ENCODE results near the gene CABCOCO1.
A peak's percentile ranks its signal among the peaks of the same experiment; 100 is the strongest.

Gene CABCOCO1

GRCh38 chr10:61779950-61780659 lies 117.4 kb downstream of the CABCOCO1 start:
- H3K9ac ChIP-seq: no peak overlapping the region
- no peak overlapping the region for H3K4me3 ChIP-seq
- H3K27me3 ChIP-seq: no peaks in the 10 kb centered on the region
- no peak overlapping the region for H3K27ac ChIP-seq
- no peaks in the 10 kb centered on the region for H3K4me1 ChIP-seq
- no peaks in the 10 kb centered on the region for H4K20me1 ChIP-seq
- TF ChIP-seq Cebpa-rat (IDR thresholded peaks at IDR 0.05): no peak
- H3K36me3 ChIP-seq: no peaks in the 10 kb centered on the region
- H3K9me3 ChIP-seq: no peaks in the 10 kb centered on the region
- peak overlapping the region; percentile 17 for H3K4me2 ChIP-seq

DNA sequence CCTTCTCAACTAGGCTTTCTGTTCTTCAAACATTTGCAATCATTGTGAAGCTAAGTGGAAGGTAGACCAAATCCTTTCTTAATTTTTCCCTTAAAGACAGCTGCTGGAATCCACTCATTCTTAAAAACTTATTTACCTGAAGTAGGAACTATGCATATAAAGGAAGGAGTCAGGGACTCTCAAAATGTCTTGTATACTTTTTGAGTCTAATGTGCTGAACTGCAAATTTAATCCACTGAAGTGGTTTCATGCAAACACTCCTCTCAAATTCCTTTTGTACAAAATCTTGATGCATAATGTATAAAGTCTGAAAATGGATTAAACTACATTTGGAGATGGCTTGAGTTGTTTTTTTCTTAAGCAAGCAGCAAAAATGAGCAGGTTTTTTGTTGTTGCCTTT lies 118.0 kb downstream of the CABCOCO1 start:
- no peak overlapping the region for H3K4me2 ChIP-seq

DNA sequence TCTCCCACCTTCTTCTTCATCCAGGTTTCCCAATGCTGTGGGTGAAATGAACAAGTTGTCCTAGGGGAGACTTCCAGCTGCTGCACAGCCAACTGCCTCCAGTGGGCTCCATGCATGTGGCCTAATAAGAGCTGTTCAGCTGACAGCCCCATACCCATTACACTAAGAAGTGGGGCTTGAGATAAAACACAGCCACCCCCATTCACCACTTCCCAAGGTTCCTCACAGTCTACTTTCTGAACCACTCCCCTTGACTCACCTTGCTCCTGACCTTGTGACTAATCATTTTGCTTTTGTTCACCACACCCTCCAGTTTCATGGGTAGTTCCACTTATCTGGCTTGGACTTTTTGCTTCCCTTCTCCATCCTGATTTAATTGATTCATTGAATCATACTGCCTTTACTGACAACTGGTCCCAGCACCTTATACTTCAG lies 119.3 kb downstream of the CABCOCO1 start:
- Histone ChIP-seq H3K4me2 (no peak overlapping the region), H3K9me3 (no peaks in the 10 kb centered on the region), H4K20me1 (no peaks in the 10 kb centered on the region), H3K27me3 (no peaks in the 10 kb centered on the region), H3K9ac (no peak overlapping the region), H3K36me3 (no peaks in the 10 kb centered on the region), H3K27ac (no peak overlapping the region), H3K4me1 (no peaks in the 10 kb centered on the region), H3K4me3 (no peak overlapping the region)
- TF ChIP-seq Cebpa-rat (IDR thresholded peaks at IDR 0.05): no peak

More for the DNA sequence above, 118.0 kb downstream of the CABCOCO1 start:
- no peak overlapping the region for H3K27ac ChIP-seq
- H3K27me3 ChIP-seq: no peaks in the 10 kb centered on the region
- no peak overlapping the region for H3K9ac ChIP-seq
- TF ChIP-seq Cebpa-rat (IDR thresholded peaks at IDR 0.05): no peak
- no peaks in the 10 kb centered on the region for H3K4me1 ChIP-seq
- no peaks in the 10 kb centered on the region for H3K36me3 ChIP-seq
- H3K9me3 ChIP-seq: no peaks in the 10 kb centered on the region
- no peak overlapping the region for H3K4me3 ChIP-seq
- H4K20me1 ChIP-seq: no peaks in the 10 kb centered on the region

DNA sequence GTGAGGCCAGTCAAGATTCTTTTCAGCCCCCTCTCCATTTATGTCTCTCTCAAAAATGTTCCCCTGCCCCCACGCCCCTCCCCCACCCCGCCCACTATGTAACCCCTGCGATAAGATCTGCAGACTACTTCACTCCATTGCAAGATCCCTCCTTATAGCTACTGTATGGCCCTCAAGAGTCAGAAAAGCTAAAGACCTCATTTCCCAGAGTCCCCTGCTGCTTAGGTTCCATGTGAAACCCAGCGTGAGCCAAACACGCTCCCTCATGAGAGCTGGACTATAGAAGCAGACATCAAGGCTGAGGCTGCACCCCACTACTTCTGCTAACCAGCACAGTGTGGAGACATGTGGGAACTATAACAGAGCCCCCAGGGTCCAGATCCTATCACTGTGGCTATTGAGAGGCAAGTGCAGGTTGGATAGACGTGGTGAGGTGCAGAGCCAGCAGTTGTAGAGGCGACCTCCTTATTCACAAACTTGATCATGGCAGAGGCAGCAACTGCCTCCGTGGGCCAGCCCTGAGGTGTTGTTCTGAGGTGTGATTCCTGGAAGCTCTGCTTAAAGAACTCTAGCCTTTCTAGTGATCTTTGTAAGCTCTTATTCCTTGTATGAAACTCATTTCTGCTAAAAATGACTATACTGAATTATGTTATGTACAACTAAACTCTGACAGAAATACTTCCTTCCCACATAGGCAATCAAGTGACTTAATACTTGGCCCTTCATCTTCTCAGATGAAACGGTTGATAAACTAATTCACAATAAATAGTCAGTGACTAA lies 121.8 kb downstream of the CABCOCO1 start:
- H3K27me3 ChIP-seq: no peaks in the 10 kb centered on the region
- H3K4me1 ChIP-seq: no peaks in the 10 kb centered on the region
- H3K9ac ChIP-seq: no peak overlapping the region
- H3K36me3 ChIP-seq: no peaks in the 10 kb centered on the region
- H3K4me3 ChIP-seq: no peak overlapping the region
- TF ChIP-seq Cebpa-rat (IDR thresholded peaks at IDR 0.05): no peak
- no peaks in the 10 kb centered on the region for H3K9me3 ChIP-seq
- no peaks in the 10 kb centered on the region for H4K20me1 ChIP-seq
- H3K4me2 ChIP-seq: no peak overlapping the region
- H3K27ac ChIP-seq: no peak overlapping the region

DNA sequence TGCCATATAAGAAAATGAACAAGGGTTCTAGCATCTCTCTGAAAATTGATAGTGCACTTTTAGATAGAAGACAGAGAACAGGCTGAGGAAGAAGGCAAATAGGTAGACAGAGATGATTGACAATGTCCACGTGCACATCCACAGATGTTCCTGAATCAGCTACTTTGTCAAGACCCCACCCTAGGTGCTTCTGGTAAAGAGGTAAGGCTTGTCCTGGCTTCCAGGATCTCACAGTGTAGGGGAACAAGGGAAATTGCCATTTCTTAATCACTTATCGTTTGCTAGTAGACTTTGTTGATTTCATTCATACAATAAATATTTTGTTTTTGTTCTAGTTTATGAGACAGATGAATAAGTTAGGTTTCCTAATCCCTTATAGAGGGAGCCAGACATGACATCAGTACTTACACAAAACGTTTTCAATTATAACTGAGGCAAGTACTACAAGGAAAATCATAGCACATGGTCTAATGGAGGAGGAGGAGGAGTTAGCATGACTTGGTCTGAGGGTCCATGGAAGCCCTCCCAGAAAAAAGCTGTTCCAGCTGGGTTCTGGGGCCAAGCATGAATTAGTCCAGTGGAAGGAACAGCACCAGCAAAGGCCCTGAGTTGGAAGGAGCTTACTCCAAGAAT lies 122.9 kb downstream of the CABCOCO1 start:
- no peaks in the 10 kb centered on the region for H3K9me3 ChIP-seq
- no peaks in the 10 kb centered on the region for H3K27me3 ChIP-seq
- no peak for TF ChIP-seq Cebpa-rat (IDR thresholded peaks at IDR 0.05)
- H3K4me3 ChIP-seq: no peak overlapping the region
- no peak overlapping the region for H3K4me2 ChIP-seq
- H3K27ac ChIP-seq: no peak overlapping the region
- no peaks in the 10 kb centered on the region for H3K36me3 ChIP-seq
- no peak overlapping the region for H3K9ac ChIP-seq
- H3K4me1 ChIP-seq: no peaks in the 10 kb centered on the region
- H4K20me1 ChIP-seq: no peaks in the 10 kb centered on the region

DNA sequence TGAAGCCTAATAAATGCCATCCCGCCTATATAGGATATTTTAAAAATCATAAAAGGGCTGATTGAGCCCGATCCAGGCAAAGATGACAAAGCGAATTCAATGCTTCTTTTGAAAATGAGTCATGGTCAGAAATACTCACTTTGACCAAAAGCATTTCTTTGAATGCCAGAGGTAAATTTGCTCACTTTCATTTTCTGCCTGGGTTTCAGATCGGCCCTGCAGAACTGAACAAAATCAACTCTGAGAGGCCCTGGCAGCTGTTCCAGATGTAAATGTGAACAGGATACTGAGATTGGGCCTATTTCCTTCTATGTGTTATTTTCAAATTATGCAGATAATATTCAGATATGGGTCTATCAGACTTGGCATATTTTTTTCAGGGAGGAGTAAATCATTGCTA lies 124.0 kb downstream of the CABCOCO1 start:
- no peak for TF ChIP-seq Cebpa-rat (IDR thresholded peaks at IDR 0.05)
- Histone ChIP-seq H3K36me3 (no peaks in the 10 kb centered on the region), H4K20me1 (no peaks in the 10 kb centered on the region), H3K27ac (no peak overlapping the region), H3K9me3 (no peaks in the 10 kb centered on the region), H3K4me1 (no peaks in the 10 kb centered on the region), H3K4me3 (no peak overlapping the region), H3K27me3 (no peaks in the 10 kb centered on the region), H3K4me2 (no peak overlapping the region), H3K9ac (no peak overlapping the region)

- Histone ChIP-seq H3K4me1 (no peaks in the 10 kb centered on the region), H4K20me1 (no peaks in the 10 kb centered on the region), H3K9me3 (no peaks in the 10 kb centered on the region), H3K36me3 (no peaks in the 10 kb centered on the region), H3K4me3 (no peak overlapping the region), H3K9ac (no peak overlapping the region), H3K4me2 (no peak overlapping the region), H3K27ac (no peak overlapping the region), H3K27me3 (no peaks in the 10 kb centered on the region)
- no peak for TF ChIP-seq Cebpa-rat (IDR thresholded peaks at IDR 0.05)
These were observed 124.4 kb downstream of the CABCOCO1 start for GRCh38 chr10:61787170-61787569.

DNA sequence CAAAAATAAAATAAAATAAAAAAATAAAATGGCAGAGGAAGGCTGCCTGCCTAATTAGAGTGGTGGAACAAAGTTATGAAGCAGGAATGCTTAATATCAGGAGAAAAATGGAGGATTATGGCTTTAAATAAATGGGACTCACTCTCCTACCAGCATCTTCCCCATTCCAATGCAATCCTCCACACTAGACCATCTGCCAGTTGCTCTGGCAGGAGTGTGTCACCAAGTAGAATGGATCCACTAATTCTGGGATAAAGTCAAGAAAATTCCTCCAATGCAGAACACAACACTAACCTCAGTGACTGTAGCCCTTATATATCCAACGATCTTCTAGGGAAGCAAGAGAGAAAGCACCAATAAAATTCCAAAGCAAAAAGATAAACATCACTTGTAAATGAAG lies 126.3 kb downstream of the CABCOCO1 start:
- Histone ChIP-seq H3K36me3 (no peaks in the 10 kb centered on the region), H3K9me3 (no peaks in the 10 kb centered on the region), H3K4me2 (no peak overlapping the region), H3K27me3 (no peaks in the 10 kb centered on the region), H3K9ac (no peak overlapping the region), H3K4me1 (no peaks in the 10 kb centered on the region), H3K4me3 (no peak overlapping the region), H3K27ac (no peak overlapping the region), H4K20me1 (no peaks in the 10 kb centered on the region)
- no peak for TF ChIP-seq Cebpa-rat (IDR thresholded peaks at IDR 0.05)

- no peaks in the 10 kb centered on the region for H3K9me3 ChIP-seq
- H3K36me3 ChIP-seq: no peaks in the 10 kb centered on the region
- H3K27me3 ChIP-seq: no peaks in the 10 kb centered on the region
- H3K4me3 ChIP-seq: no peak overlapping the region
- no peak overlapping the region for H3K27ac ChIP-seq
- no peak for TF ChIP-seq Cebpa-rat (IDR thresholded peaks at IDR 0.05)
- no peak overlapping the region for H3K9ac ChIP-seq
- H3K4me1 ChIP-seq: no peaks in the 10 kb centered on the region
- H3K4me2 ChIP-seq: no peak overlapping the region
- no peaks in the 10 kb centered on the region for H4K20me1 ChIP-seq
These were observed 128.5 kb downstream of the CABCOCO1 start for GRCh38 chr10:61791216-61791615.

Data from BLaER1 (cell line).